Skeletal muscle cell (primary cell): ENCODE results near the gene PHGDH.
"Not testable (repeated sequence)": the region's sequence is repeated elsewhere in the genome, so short reads cannot be mapped to it uniquely, and the experiment has no call there.

Experiments used
- DNase-seq: peaks from one replicate; pipeline ENCODE4 v3.0.0-alpha.2; 2010; ENCODE audit warnings: low read depth
- H3K4me3 ChIP-seq: 2 replicates; pipeline ENCODE4 v1.5.1; 2011; ENCODE audit warnings: low read depth, mild to moderate bottlenecking, control low read depth, low read length, moderate library complexity

PHGDH gene

GRCh38 chr1:119782631-119783325, 71.0 kb downstream of the PHGDH start:
- no peak overlapping the region for H3K4me3 ChIP-seq
- DNase-seq: no peak

DNA sequence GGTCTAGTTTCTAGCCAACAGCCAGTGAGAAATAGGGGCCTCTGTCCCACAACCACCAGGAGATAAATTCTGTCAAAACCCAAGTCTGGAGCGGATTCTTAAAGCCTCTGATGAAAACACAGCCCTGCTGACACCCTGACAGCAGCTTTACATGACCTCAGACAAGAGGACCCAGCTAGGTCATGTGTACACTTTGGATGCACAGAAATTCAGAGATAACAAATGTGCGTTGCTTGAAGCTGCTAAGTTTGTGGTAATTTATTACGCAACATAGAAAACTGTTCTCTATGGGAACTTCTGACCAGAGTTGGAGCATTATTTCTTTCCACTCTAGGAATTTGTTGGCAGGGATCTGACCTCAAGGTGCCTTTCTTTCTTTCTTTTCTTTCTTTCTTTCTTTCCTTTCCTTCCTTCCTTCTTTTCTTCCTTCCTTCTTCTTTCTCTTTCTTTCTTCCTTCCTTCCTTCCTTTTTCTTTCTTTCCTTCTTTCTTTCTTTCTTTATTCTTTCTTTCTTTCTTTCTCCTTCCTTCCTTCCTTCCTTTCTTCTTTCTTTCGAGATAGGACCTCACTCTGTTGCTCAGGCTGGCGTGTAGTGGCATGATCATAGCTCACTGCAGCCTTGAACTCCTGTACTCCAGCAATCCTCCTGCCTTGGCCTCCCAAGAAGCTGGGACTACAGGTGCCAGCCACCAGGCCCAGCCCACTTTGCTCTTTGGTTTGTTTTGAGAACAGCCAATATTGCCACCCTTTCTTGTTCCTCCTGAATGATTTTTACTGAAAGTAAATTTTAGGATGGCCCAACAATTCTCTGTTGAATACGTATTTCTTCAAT, 71.8 kb downstream of the PHGDH start:
- H3K4me3 ChIP-seq: no peak overlapping the region
- no peak for DNase-seq

DNA sequence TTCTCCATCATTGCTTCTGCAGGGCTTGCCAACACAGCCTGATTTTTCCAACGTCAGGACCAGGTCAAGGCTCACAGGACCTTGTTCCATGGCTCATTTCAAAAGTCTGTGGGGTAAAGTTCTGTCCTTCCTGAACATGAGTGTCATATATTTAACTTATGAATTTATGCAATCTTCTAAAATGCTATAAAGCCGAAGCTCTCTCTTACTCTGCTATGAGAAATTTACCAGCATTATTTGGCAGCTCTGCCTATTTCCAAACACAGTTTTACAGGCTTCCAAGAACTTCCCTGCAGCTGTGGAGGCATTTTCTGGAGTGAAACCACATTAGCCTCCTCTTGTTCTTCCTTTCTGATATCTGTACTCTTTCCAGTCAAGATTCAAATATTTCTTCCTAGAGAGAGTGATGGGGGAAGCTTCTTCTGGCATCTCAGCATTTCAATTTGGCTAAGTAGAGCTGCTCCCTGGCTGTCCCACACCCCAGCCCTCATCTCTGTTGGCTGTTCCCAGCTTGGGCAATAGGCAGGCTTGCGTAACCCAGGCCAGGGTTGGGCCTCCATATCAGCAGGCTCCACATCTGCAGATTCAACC, 72.6 kb downstream of the PHGDH start:
- no peak overlapping the region for H3K4me3 ChIP-seq
- DNase-seq: no peak

- H3K4me3 ChIP-seq, DNase-seq: not testable (repeated sequence)
Observed at GRCh38 chr1:119786046-119786445, 74.3 kb downstream of the PHGDH start.

- H3K4me3 ChIP-seq, DNase-seq: not testable (repeated sequence)
Observed at GRCh38 chr1:119786473-119787050, 74.8 kb downstream of the PHGDH start.

GRCh38 chr1:119787776-119788175, 76.0 kb downstream of the PHGDH start:
- DNase-seq: no peak
- no peak overlapping the region for H3K4me3 ChIP-seq

GRCh38 chr1:119790451-119791198, 78.9 kb downstream of the PHGDH start:
- no peak overlapping the region for H3K4me3 ChIP-seq
- DNase-seq: no peak

DNA sequence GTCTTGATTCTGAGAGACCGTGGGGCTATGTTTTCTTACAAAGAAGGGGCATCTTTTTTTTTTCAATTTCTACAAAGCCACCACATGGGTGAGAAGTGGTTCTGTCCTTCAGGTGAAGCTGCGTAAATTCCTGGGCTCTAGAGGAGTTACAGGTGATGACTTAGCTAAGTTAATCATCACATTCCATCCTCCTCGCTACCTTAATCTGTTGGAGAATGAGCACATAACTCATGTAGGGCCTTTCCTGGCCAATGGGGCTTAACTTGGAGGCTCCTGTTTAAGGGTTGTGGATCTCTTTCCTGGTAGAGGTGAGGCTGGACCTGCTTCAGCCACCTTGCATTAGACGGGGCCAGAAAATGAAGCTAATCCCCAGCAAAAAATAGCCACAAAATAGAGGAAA, 79.6 kb downstream of the PHGDH start:
- no peak for DNase-seq
- H3K4me3 ChIP-seq: no peak overlapping the region
